D721Med (cell line): Measurements from ENCODE around the gene POTEJ.
A peak's percentile ranks its signal among the peaks of the same experiment; 100 is the strongest.
"Not testable (repeated sequence)": the region's sequence is repeated elsewhere in the genome, so short reads cannot be mapped to it uniquely, and the experiment has no call there.

Experiments
- DNase-seq: peaks from one replicate; pipeline ENCODE4 v3.0.0; 2011; ENCODE audit warnings: low spot score; ENCODE audit not compliant: insufficient read length
- FAIRE-seq: peaks from 2 replicates; lab custom pipeline; 2011; peaks lifted over from hg19 to GRCh38; lab: Jason Lieb, UNC
- TF ChIP-seq, protein P1 (sequence below): IDR thresholded peaks from 2 replicates; pipeline ENCODE4 v1.5.1; 2012; ENCODE audit warnings: mild to moderate bottlenecking, control low read depth; ENCODE audit not compliant: insufficient read depth; ENCODE audit errors: missing control alignments

The POTEJ gene

GRCh38 chr2:130693474-130693873 is 82.2 kb downstream of the POTEJ start:
- not testable (repeated sequence) for FAIRE-seq, DNase-seq
- TF ChIP-seq, protein P1, sequence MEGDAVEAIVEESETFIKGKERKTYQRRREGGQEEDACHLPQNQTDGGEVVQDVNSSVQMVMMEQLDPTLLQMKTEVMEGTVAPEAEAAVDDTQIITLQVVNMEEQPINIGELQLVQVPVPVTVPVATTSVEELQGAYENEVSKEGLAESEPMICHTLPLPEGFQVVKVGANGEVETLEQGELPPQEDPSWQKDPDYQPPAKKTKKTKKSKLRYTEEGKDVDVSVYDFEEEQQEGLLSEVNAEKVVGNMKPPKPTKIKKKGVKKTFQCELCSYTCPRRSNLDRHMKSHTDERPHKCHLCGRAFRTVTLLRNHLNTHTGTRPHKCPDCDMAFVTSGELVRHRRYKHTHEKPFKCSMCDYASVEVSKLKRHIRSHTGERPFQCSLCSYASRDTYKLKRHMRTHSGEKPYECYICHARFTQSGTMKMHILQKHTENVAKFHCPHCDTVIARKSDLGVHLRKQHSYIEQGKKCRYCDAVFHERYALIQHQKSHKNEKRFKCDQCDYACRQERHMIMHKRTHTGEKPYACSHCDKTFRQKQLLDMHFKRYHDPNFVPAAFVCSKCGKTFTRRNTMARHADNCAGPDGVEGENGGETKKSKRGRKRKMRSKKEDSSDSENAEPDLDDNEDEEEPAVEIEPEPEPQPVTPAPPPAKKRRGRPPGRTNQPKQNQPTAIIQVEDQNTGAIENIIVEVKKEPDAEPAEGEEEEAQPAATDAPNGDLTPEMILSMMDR, result peak; percentile 38

DNA sequence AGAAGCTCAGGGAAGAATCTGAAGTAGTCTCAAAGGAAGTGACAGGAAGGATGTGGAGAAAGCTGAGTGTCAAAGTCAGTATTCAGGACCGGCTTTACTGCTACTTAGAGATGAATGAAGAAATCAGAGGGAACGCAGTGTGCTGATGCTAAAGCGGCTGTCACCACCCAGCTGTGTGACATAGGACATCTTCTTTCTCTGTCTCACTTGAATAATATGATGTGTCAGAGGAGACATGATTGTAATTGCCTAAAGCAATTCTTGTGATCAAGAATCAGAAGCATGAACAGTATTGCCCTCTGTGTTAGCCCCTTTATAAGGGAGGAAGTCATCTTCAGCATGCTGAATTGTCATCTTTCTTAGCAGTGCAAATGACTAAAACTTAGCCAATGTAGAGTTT is 92.0 kb downstream of the POTEJ start:
- DNase-seq, FAIRE-seq: not testable (repeated sequence)
